ENCODE results near the gene ANKRD55.

GRCh38 chr5:56090793-56091460, 142.2 kb downstream of the ANKRD55 start:
- TF ChIP-seq REST (IDR thresholded peaks at IDR 0.05; ENCODE audit: insufficient read depth in 1 of 2, low read depth in 2 of 2, low read length in 2 of 2) (no peak), TAF1 (IDR thresholded peaks at IDR 0.05; ENCODE audit: borderline replicate concordance, insufficient read depth, low read length) (no peak), POLR2AphosphoS5 (IDR thresholded peaks at IDR 0.05; ENCODE audit: low read depth, low read length) (no peak), SIN3A (IDR thresholded peaks at IDR 0.05; ENCODE audit: borderline replicate concordance, insufficient read depth, low read length) (no peak), FOXP2 (optimal IDR thresholded peaks at IDR 0.05; ENCODE audit: borderline replicate concordance, extremely low read depth, extremely low read length, insufficient read depth) (no peak)
